Hair follicular keratinocyte (primary cell): ENCODE results near the gene FMO3. TPM values are rescaled to one million over a fixed set of nuclear protein-coding genes. Genes with fewer than 3 reads are reported as not detected.

Experiments used
- total RNA-seq: library from RNA; depleted of rRNA; stranded (reverse); fragments of >200 nt; gene quantifications from 2 replicates; pipeline ENCODE4 v1.2.3, GENCODE V29; 2015

FMO3 gene
- not detected in 2 replicates for total RNA-seq

DNA sequence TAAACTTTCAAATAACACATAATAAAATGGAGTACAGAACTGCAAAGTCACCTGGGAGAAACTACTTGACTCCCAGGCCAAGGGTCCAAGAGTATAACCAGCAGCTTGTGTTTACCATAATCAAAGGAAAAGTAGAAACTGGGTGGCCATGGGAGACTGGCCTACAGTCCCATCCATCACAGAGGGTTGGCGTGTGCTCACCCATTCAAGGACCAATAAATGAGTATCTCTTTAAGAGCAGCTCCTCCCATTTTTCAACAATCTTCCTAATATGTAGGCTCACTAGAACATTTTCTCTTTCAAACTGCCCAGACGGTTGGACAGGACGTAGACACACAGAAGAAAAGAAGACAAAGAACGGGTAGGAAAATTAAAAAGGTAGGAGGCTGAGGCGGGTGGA is at the start of gene FMO3:
TSS of gene FMO3 (plus strand) at position 302 of the 400 bp plus-strand sequence. CDS start 1,754 bp downstream, outside the sequence.

Other genes starting within 250 kb of the FMO3 start
- not detected in 2 replicates for gene MROH9, start 155.4 kb upstream of the FMO3 start, total RNA-seq
- gene FMO2, start 94.4 kb downstream of the FMO3 start, total RNA-seq = 0.08 TPM in 1 of 2 replicates, not detected in the other
- not detected in 2 replicates for gene FMO1, start 157.6 kb downstream of the FMO3 start, total RNA-seq
- 3.0 and 7.7 TPM in 2 replicates for gene FMO4, start 223.3 kb downstream of the FMO3 start, total RNA-seq